Measurements from ENCODE around the gene ATP5F1C. TPM values are rescaled to one million over a fixed set of nuclear protein-coding genes. Genes with fewer than 3 reads are reported as not detected.

Gene ATP5F1C
- total RNA-seq, 1 experiment from 2014 or later = 288 TPM

DNA sequence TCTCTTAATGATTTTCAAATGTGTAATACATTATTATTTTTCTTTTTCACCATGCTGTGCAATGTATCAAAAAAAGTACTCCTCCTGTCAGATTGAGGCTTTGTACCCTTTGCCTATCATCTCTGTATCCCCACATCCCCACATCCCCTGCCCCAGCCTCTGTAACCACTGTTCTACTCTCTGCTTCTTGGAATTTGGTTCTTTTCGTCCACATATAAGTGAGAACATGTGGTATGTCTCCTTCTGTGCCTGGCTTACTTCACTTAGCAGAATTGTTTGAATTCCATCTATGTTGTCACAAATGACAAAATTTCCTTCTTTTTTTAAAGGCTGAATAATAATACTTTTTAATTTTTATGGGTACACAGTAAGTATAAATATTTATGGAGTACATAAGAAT, 44.1 kb downstream of the ATP5F1C start:
- TF ChIP-seq SMAD4 (CRISPR knock-in tag; IDR thresholded peaks at IDR 0.05) = no peak
- no peak for TF ChIP-seq TEAD1 (CRISPR knock-in tag; IDR thresholded peaks at IDR 0.05)
- peaks cover 8% of the 10 kb centered on the region for H3K4me1 Mint-ChIP-seq
- peaks cover 3% of the 10 kb centered on the region; the same call in 1 of the 2 replicates for H3K9me3 Mint-ChIP-seq
- H3K4me3 Mint-ChIP-seq = no peak overlapping the region
- POLR2A ChIA-PET = no interaction called here
- DNase-seq (ENCODE audit: low spot score) = no peak
- no peak for ATAC-seq
- H3K36me3 Mint-ChIP-seq = peaks cover 11% of the 10 kb centered on the region
- H3K27ac Mint-ChIP-seq = no peak overlapping the region
- no peaks in the 10 kb centered on the region for H3K27me3 Mint-ChIP-seq (ENCODE audit: low read depth)
- CTCF ChIA-PET = no interaction called here

DNA sequence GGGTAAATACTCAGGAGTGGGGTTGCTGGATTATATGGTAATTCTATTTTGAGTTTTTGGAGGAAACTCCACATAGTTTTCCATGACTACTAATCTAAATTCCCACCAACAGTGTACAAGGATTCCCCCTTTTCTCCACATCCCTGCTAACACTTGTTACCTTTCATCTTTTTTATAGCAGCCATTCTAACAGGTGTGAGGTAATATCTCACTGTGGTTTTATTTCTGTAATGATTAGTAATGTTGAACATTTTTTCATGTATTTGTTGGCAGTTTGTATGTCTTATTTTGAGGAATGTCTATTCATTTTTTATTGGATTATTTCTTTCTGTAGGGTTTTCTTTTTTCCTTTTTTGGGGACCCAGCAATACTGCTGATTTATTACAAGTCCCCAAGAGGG, 45.2 kb downstream of the ATP5F1C start:
- POLR2A ChIA-PET = no interaction called here
- Mint-ChIP-seq H3K4me3 (no peak overlapping the region), H3K9me3 (peaks cover 3% of the 10 kb centered on the region; the same call in 1 of the 2 replicates), H3K27ac (no peak overlapping the region), H3K4me1 (peaks cover 8% of the 10 kb centered on the region), H3K36me3 (0 out of 2 replicates have a peak, but pooled peaks cover 7% of the 10 kb centered on the region), H3K27me3 (ENCODE audit: low read depth) (no peaks in the 10 kb centered on the region)
- DNase-seq (ENCODE audit: low spot score) (no peak), ATAC-seq (no peak)
- TF ChIP-seq, protein P1, sequence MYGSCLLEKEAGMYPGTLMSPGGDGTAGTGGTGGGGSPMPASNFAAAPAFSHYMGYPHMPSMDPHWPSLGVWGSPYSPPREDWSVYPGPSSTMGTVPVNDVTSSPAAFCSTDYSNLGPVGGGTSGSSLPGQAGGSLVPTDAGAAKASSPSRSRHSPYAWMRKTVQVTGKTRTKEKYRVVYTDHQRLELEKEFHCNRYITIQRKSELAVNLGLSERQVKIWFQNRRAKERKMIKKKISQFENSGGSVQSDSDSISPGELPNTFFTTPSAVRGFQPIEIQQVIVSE (CRISPR knock-in tag; IDR thresholded peaks at IDR 0.05; ENCODE audit: borderline replicate concordance) = no peak
- no peak for TF ChIP-seq ZNF396 (CRISPR knock-in tag; IDR thresholded peaks at IDR 0.05; ENCODE audit: borderline replicate concordance)
- TF ChIP-seq, protein P2, sequence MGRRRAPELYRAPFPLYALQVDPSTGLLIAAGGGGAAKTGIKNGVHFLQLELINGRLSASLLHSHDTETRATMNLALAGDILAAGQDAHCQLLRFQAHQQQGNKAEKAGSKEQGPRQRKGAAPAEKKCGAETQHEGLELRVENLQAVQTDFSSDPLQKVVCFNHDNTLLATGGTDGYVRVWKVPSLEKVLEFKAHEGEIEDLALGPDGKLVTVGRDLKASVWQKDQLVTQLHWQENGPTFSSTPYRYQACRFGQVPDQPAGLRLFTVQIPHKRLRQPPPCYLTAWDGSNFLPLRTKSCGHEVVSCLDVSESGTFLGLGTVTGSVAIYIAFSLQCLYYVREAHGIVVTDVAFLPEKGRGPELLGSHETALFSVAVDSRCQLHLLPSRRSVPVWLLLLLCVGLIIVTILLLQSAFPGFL (CRISPR knock-in tag; IDR thresholded peaks at IDR 0.05; ENCODE audit: borderline replicate concordance) = no peak
- TF ChIP-seq, protein P3, sequence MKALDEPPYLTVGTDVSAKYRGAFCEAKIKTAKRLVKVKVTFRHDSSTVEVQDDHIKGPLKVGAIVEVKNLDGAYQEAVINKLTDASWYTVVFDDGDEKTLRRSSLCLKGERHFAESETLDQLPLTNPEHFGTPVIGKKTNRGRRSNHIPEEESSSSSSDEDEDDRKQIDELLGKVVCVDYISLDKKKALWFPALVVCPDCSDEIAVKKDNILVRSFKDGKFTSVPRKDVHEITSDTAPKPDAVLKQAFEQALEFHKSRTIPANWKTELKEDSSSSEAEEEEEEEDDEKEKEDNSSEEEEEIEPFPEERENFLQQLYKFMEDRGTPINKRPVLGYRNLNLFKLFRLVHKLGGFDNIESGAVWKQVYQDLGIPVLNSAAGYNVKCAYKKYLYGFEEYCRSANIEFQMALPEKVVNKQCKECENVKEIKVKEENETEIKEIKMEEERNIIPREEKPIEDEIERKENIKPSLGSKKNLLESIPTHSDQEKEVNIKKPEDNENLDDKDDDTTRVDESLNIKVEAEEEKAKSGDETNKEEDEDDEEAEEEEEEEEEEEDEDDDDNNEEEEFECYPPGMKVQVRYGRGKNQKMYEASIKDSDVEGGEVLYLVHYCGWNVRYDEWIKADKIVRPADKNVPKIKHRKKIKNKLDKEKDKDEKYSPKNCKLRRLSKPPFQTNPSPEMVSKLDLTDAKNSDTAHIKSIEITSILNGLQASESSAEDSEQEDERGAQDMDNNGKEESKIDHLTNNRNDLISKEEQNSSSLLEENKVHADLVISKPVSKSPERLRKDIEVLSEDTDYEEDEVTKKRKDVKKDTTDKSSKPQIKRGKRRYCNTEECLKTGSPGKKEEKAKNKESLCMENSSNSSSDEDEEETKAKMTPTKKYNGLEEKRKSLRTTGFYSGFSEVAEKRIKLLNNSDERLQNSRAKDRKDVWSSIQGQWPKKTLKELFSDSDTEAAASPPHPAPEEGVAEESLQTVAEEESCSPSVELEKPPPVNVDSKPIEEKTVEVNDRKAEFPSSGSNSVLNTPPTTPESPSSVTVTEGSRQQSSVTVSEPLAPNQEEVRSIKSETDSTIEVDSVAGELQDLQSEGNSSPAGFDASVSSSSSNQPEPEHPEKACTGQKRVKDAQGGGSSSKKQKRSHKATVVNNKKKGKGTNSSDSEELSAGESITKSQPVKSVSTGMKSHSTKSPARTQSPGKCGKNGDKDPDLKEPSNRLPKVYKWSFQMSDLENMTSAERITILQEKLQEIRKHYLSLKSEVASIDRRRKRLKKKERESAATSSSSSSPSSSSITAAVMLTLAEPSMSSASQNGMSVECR (CRISPR knock-in tag; IDR thresholded peaks at IDR 0.05; ENCODE audit: borderline replicate concordance) = no peak
- no peak for TF ChIP-seq ESRRA (CRISPR knock-in tag; IDR thresholded peaks at IDR 0.05; ENCODE audit: borderline replicate concordance)
- TF ChIP-seq, protein P4, sequence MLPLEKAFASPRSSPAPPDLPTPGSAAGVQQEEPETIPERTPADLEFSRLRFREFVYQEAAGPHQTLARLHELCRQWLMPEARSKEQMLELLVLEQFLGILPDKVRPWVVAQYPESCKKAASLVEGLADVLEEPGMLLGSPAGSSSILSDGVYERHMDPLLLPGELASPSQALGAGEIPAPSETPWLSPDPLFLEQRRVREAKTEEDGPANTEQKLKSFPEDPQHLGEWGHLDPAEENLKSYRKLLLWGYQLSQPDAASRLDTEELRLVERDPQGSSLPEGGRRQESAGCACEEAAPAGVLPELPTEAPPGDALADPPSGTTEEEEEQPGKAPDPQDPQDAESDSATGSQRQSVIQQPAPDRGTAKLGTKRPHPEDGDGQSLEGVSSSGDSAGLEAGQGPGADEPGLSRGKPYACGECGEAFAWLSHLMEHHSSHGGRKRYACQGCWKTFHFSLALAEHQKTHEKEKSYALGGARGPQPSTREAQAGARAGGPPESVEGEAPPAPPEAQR (CRISPR knock-in tag; IDR thresholded peaks at IDR 0.05) = no peak
- no peak for TF ChIP-seq KAT7 (CRISPR knock-in tag; IDR thresholded peaks at IDR 0.05; ENCODE audit: borderline replicate concordance)
- TF ChIP-seq, protein P5, sequence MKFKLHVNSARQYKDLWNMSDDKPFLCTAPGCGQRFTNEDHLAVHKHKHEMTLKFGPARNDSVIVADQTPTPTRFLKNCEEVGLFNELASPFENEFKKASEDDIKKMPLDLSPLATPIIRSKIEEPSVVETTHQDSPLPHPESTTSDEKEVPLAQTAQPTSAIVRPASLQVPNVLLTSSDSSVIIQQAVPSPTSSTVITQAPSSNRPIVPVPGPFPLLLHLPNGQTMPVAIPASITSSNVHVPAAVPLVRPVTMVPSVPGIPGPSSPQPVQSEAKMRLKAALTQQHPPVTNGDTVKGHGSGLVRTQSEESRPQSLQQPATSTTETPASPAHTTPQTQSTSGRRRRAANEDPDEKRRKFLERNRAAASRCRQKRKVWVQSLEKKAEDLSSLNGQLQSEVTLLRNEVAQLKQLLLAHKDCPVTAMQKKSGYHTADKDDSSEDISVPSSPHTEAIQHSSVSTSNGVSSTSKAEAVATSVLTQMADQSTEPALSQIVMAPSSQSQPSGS (CRISPR knock-in tag; IDR thresholded peaks at IDR 0.05; ENCODE audit: borderline replicate concordance, low read depth) = no peak
- TF ChIP-seq, protein P6, sequence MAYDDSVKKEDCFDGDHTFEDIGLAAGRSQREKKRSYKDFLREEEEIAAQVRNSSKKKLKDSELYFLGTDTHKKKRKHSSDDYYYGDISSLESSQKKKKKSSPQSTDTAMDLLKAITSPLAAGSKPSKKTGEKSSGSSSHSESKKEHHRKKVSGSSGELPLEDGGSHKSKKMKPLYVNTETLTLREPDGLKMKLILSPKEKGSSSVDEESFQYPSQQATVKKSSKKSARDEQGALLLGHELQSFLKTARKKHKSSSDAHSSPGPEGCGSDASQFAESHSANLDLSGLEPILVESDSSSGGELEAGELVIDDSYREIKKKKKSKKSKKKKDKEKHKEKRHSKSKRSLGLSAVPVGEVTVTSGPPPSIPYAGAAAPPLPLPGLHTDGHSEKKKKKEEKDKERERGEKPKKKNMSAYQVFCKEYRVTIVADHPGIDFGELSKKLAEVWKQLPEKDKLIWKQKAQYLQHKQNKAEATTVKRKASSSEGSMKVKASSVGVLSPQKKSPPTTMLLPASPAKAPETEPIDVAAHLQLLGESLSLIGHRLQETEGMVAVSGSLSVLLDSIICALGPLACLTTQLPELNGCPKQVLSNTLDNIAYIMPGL (CRISPR knock-in tag; IDR thresholded peaks at IDR 0.05) = no peak
- TF ChIP-seq, protein P7, sequence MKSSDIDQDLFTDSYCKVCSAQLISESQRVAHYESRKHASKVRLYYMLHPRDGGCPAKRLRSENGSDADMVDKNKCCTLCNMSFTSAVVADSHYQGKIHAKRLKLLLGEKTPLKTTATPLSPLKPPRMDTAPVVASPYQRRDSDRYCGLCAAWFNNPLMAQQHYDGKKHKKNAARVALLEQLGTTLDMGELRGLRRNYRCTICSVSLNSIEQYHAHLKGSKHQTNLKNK (CRISPR knock-in tag; IDR thresholded peaks at IDR 0.05) = no peak
- TF ChIP-seq ZNF263 (CRISPR knock-in tag; IDR thresholded peaks at IDR 0.05; ENCODE audit: low read depth) = no peak
- TF ChIP-seq ZNF416 (CRISPR knock-in tag; IDR thresholded peaks at IDR 0.05) = no peak
- no peak for TF ChIP-seq RORB (CRISPR knock-in tag; IDR thresholded peaks at IDR 0.05)
- TF ChIP-seq NFE2L1 (CRISPR knock-in tag; IDR thresholded peaks at IDR 0.05) = no peak
- TF ChIP-seq RELA (CRISPR knock-in tag; IDR thresholded peaks at IDR 0.05; ENCODE audit: borderline replicate concordance) = no peak
- no peak for TF ChIP-seq GABPB1 (CRISPR knock-in tag; IDR thresholded peaks at IDR 0.05)
- no peak for TF ChIP-seq FOXK1 (CRISPR knock-in tag; IDR thresholded peaks at IDR 0.05)
- TF ChIP-seq, protein P8, sequence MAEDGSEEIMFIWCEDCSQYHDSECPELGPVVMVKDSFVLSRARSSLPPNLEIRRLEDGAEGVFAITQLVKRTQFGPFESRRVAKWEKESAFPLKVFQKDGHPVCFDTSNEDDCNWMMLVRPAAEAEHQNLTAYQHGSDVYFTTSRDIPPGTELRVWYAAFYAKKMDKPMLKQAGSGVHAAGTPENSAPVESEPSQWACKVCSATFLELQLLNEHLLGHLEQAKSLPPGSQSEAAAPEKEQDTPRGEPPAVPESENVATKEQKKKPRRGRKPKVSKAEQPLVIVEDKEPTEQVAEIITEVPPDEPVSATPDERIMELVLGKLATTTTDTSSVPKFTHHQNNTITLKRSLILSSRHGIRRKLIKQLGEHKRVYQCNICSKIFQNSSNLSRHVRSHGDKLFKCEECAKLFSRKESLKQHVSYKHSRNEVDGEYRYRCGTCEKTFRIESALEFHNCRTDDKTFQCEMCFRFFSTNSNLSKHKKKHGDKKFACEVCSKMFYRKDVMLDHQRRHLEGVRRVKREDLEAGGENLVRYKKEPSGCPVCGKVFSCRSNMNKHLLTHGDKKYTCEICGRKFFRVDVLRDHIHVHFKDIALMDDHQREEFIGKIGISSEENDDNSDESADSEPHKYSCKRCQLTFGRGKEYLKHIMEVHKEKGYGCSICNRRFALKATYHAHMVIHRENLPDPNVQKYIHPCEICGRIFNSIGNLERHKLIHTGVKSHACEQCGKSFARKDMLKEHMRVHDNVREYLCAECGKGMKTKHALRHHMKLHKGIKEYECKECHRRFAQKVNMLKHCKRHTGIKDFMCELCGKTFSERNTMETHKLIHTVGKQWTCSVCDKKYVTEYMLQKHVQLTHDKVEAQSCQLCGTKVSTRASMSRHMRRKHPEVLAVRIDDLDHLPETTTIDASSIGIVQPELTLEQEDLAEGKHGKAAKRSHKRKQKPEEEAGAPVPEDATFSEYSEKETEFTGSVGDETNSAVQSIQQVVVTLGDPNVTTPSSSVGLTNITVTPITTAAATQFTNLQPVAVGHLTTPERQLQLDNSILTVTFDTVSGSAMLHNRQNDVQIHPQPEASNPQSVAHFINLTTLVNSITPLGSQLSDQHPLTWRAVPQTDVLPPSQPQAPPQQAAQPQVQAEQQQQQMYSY (CRISPR knock-in tag; IDR thresholded peaks at IDR 0.05) = no peak
- no peak for TF ChIP-seq SMAD4 (CRISPR knock-in tag; IDR thresholded peaks at IDR 0.05)
- CTCF ChIA-PET = no interaction called here

All from WTC11 (cell line).